Left ventricle myocardium inferior (tissue), 1 donor: ENCODE measurements around the gene MELK. TPM values are rescaled to one million over a fixed set of nuclear protein-coding genes. Genes with fewer than 3 reads are reported as not detected.

Experiments used
- DNase-seq: peaks from one replicate; pipeline ENCODE4 v3.0.0-alpha.2; 2020
- H3K27ac ChIP-seq: fragments of 200-600 bp; replicated peaks from 2 replicates; pipeline ENCODE4 v1.8.0; 2021
- H3K27me3 ChIP-seq: fragments of 200-600 bp; 2 replicates; pipeline ENCODE4 v1.8.0; 2021; ENCODE audit warnings: low read depth
- H3K36me3 ChIP-seq: fragments of 200-600 bp; 2 replicates; pipeline ENCODE4 v1.8.0; 2021
- H3K4me1 ChIP-seq: fragments of 200-600 bp; 2 replicates; pipeline ENCODE4 v1.8.0; 2021
- H3K4me3 ChIP-seq: fragments of 200-600 bp; 2 replicates; pipeline ENCODE4 v1.8.0; 2021; ENCODE audit warnings: mild to moderate bottlenecking, moderate library complexity
- H3K9me3 ChIP-seq: fragments of 200-600 bp; replicated peaks from 2 replicates; pipeline ENCODE4 v1.8.0; 2021
- intact Hi-C: fragments of 100-400 bp; cut with micrococcal nuclease; formaldehyde crosslinking; loops from one replicate; pipeline ENCODE4 v1.11.0; 2022
- total RNA-seq: library from RNA; stranded (reverse); fragmentation: NEBNext Ultra II Directional; extraction: Animal tissue kit (Norgen Biotek cat#: 25700); gene quantifications from one replicate; pipeline ENCODE4 v1.2.1, GENCODE V29; 2021
- TF ChIP-seq, protein P1 (sequence below): fragments of 200-600 bp; IDR thresholded peaks from 2 replicates; pipeline ENCODE4 v1.8.0; 2021; ENCODE audit warnings: antibody characterized with exemption, mild to moderate bottlenecking, borderline replicate concordance
- donor health status: DM: no; HTN: yes; CAD: no; lungs with severe emphysema.

The MELK gene
- total RNA-seq, 1 donor from 2014 or later, result 0.27 TPM

DNA sequence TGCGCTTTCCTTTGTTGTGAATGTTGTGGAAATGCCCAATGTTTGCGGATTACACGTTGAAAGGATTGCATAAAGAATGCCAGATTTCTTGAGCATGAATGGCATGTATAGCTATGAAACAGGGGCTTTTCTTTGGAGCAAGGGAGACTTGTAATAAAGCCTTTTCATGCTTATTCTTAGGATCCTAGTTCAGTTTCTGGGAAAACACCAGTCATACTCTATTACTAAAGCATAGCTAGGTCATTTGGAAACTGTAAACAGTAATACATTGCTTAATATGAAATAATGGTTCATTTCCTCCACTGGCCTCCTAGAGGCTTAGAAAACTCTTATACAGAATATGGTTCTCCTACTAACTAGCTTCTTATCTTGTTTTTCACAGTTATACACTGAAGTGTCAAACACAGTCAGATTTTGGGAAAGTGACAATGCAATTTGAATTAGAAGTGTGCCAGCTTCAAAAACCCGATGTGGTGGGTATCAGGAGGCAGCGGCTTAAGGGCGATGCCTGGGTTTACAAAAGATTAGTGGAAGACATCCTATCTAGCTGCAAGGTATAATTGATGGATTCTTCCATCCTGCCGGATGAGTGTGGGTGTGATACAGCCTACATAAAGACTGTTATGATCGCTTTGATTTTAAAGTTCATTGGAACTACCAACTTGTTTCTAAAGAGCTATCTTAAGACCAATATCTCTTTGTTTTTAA is 104.2 kb downstream of the MELK start:
- Histone ChIP-seq H3K36me3 (no peaks in the 10 kb centered on the region), H3K4me1 (no peaks in the 10 kb centered on the region), H3K9me3 (peaks cover 8% of the 10 kb centered on the region), H3K4me3 (no peak overlapping the region), H3K27ac (no peak overlapping the region), H3K27me3 (no peaks in the 10 kb centered on the region)
- intact Hi-C loops, result no loop called here
- TF ChIP-seq, protein P1, sequence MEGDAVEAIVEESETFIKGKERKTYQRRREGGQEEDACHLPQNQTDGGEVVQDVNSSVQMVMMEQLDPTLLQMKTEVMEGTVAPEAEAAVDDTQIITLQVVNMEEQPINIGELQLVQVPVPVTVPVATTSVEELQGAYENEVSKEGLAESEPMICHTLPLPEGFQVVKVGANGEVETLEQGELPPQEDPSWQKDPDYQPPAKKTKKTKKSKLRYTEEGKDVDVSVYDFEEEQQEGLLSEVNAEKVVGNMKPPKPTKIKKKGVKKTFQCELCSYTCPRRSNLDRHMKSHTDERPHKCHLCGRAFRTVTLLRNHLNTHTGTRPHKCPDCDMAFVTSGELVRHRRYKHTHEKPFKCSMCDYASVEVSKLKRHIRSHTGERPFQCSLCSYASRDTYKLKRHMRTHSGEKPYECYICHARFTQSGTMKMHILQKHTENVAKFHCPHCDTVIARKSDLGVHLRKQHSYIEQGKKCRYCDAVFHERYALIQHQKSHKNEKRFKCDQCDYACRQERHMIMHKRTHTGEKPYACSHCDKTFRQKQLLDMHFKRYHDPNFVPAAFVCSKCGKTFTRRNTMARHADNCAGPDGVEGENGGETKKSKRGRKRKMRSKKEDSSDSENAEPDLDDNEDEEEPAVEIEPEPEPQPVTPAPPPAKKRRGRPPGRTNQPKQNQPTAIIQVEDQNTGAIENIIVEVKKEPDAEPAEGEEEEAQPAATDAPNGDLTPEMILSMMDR, result no peak
- no peak for DNase-seq

DNA sequence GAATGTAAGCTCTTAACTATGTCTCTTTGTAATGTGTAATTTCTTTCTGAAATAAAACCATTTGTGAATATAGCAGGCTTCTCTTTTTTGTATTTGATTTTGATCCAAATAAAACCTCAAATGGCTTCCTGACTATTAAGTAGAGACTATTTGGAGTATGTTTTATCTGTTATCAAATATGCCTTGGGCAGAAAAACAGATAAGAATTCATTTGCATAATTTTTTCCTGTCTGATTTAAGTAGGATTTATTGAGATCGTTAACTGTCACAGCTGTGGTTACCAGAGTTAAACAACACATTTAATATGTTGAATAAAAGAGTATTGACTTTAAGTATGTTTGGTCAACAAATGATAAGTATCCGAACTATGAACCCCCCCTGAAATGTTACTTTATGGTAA is 104.9 kb downstream of the MELK start:
- intact Hi-C loops, result no loop called here

GRCh38 chr9:36679710-36680109 is 107.0 kb downstream of the MELK start:
- intact Hi-C loops, result no loop called here

More for the DNA sequence above, 104.9 kb downstream of the MELK start:
- H3K27me3 ChIP-seq, result no peaks in the 10 kb centered on the region
- H3K36me3 ChIP-seq, result no peaks in the 10 kb centered on the region
- no peaks in the 10 kb centered on the region for H3K4me1 ChIP-seq
- H3K4me3 ChIP-seq, result no peak overlapping the region
- H3K9me3 ChIP-seq, result peaks cover 14% of the 10 kb centered on the region
- DNase-seq, result no peak
- TF ChIP-seq, protein P1, result no peak
- no peak overlapping the region for H3K27ac ChIP-seq

GRCh38 chr9:36686471-36686870 is 113.8 kb downstream of the MELK start:
- Histone ChIP-seq H3K9me3 (peaks cover 35% of the 10 kb centered on the region), H3K4me3 (no peak overlapping the region), H3K27ac (no peak overlapping the region), H3K4me1 (no peaks in the 10 kb centered on the region), H3K36me3 (no peaks in the 10 kb centered on the region), H3K27me3 (no peaks in the 10 kb centered on the region)
- TF ChIP-seq, protein P1, result no peak
- no peak for DNase-seq
- intact Hi-C loops, result no loop called here

More at GRCh38 chr9:36679710-36680109, 107.0 kb downstream of the MELK start:
- H3K36me3 ChIP-seq, result no peaks in the 10 kb centered on the region
- no peak overlapping the region for H3K4me3 ChIP-seq
- peaks cover 28% of the 10 kb centered on the region for H3K9me3 ChIP-seq
- H3K27ac ChIP-seq, result no peak overlapping the region
- TF ChIP-seq, protein P1, result no peak
- no peak for DNase-seq
- H3K27me3 ChIP-seq, result no peaks in the 10 kb centered on the region
- H3K4me1 ChIP-seq, result no peaks in the 10 kb centered on the region

GRCh38 chr9:36690412-36691168 is 117.9 kb downstream of the MELK start:
- Histone ChIP-seq H3K9me3 (peaks cover 13% of the 10 kb centered on the region), H3K4me1 (no peaks in the 10 kb centered on the region), H3K36me3 (no peaks in the 10 kb centered on the region), H3K27me3 (peaks cover 9% of the 10 kb centered on the region), H3K4me3 (no peak overlapping the region), H3K27ac (no peak overlapping the region)
- TF ChIP-seq, protein P1, result no peak
- no peak for DNase-seq
- intact Hi-C loops, result no loop called here
